GM20431 (cell line): Measurements from ENCODE around the gene GOLPH3.

Experiments
- in situ Hi-C: fragments of 300-500 bp; cut with MseI, MboI; formaldehyde crosslinking; loops from one replicate; pipeline ENCODE4 v1.15.0; 2020; ENCODE audit warnings: low sequenced_read_pairs; ENCODE audit not compliant: unreplicated experiment

Gene GOLPH3

DNA sequence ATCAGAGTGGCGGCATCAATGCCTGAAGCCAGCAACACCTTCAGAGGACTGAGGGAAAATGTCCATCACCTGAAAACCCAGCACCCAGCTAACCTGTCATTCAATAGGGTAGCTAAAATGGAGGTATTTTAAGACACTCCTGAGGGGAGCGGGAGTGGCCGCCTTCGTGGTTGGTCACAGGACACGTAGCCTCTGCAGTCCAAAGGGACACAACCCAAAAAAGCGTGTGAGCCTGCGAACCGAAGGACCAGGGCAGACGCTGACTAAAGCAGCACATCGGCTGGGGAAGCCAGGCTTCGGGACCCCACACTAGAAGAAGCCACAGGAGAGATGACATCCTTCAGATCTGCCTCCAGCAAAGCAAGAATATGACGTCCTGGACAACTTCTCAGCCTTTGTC is 70.6 kb downstream of the GOLPH3 start:
- in situ Hi-C loops, result no loop called here

- in situ Hi-C loops, result no loop called here
These were observed 71.7 kb downstream of the GOLPH3 start for GRCh38 chr5:32102254-32102986.

- in situ Hi-C loops, result no loop called here
These were observed 73.3 kb downstream of the GOLPH3 start for GRCh38 chr5:32100691-32101302.

DNA sequence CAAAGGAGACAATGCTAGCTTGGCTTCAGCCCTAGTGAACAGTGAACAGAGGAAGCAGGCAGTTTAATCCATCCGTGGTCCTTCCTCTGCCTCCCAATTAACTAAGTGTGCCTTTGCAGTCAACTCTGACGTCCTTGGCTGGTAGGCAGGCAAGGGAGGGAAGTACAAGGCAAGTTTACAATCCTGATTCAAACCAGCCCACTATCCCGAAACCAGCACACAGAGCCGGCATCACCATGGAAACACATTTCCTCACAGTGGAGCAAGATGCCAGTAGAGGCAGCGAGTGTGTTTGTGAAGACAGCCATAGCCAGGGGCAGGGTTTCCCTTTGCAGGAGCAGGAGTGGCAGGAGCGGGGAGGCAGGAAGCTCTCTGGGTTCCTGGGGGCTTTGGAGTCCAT is 73.9 kb downstream of the GOLPH3 start:
- in situ Hi-C loops, result no loop called here

DNA sequence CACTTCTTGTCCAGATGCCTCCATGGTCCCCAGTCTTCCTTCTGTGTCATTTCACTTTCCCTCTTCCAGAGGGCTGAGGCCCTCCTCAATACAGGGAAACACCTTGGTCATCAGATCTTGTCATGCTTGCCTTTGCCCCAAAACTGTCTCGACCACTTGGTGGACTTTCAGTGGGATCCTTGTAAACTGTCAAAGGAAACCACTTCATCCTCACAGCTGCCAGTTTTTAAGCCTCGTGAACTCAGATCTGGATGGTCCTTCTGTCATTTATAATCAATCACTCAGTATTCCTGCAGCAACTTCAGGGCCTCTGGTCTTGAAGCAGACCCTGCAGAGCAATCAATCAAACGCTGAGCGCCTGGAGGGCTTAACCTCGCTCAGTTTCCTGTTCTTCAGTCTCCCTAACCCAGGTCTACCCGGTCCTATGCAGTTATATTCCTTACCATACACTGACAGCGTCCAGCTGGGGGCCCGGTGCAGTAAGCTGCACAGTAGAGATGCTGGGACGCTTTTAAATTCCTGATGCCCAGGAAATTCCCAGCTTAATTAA is 74.6 kb downstream of the GOLPH3 start:
- in situ Hi-C loops, result loop anchor here (25.0 kb wide), 1 partner anchor 512 kb away; no protein-coding TSS in a partner anchor

DNA sequence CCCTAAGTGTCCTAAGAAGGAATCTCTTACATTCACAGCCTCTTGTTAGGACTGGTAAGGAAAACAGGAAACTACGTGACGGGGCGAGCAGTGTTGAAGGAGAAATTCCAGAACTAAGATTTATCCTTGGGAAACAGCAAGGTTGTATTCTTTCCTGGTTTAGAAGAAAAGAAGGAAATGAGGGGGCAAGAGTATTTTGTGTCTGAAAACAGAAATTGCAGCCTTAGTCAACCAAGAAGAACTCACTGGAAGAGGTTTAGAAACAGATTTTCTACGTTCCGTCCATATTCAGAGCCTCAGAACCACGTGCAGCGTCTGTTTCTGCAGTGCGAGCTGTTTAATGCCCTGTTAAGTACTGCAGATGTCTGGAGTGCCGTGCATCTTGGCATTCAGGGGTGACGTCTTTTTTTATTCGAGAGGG is 75.2 kb downstream of the GOLPH3 start:
- in situ Hi-C loops, result loop anchor here (25.0 kb wide), 1 partner anchor 512 kb away; no protein-coding TSS in a partner anchor

DNA sequence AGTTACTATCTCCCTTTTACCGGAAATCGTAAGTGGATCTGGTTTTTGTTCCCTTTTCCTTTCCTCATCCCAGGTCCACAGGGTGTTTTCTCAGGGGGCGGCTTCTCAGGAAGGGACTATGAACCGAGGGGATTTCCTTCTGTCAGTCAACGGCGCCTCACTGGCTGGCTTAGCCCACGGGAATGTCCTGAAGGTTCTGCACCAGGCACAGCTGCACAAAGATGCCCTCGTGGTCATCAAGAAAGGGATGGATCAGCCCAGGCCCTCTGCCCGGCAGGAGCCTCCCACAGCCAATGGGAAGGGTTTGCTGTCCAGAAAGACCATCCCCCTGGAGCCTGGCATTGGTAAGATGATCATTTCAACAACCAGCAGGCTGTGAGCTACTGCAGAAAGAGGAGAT is 75.8 kb downstream of the GOLPH3 start:
- in situ Hi-C loops, result loop anchor here (25.0 kb wide), 1 partner anchor 511 kb away; no protein-coding TSS in a partner anchor

- in situ Hi-C loops, result loop anchor here (25.0 kb wide), 1 partner anchor 510 kb away; no protein-coding TSS in a partner anchor
These were observed 77.1 kb downstream of the GOLPH3 start for GRCh38 chr5:32096891-32097595.

DNA sequence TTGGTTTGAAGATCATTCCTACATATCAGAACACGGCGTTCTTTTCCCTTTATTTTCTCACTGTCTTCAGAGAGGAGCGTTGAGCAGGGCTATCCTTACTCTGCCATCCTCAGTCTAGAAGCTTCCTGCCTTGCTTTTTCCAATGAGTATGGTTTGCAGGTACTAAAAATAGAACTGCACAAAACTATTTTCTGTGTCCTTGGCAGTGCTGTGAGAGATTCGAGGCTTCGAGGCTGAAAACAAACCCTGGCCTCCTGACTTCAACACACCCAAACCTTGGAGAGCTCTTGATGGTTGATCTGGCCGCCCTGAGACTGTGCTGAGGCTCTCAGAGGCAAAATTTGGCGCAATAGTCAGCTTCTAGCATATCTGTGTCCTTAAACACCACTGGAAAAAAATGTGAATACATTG is 78.9 kb downstream of the GOLPH3 start:
- in situ Hi-C loops, result loop anchor here (25.0 kb wide), 1 partner anchor 508 kb away; no protein-coding TSS in a partner anchor

DNA sequence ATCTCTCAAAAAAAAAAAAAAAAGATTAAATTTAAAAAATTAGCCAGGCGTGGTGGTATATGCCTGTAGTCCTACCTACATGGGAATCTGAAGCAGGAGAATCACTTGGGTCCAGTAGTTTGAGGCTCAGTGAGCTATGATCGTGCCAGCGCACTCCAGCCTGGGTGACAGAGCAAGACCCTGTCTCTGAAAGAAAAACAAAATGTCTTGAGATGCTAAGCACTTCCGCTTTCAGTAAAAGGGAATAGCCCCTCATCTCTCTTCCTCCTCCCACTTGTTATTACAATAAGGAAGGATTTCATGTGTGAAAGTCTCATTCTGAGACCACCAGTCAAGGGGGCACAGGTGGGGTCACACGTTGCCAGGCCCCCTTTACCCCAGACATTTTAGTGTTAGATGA is 79.4 kb downstream of the GOLPH3 start:
- in situ Hi-C loops, result loop anchor here (25.0 kb wide), 1 partner anchor 507 kb away; no protein-coding TSS in a partner anchor

DNA sequence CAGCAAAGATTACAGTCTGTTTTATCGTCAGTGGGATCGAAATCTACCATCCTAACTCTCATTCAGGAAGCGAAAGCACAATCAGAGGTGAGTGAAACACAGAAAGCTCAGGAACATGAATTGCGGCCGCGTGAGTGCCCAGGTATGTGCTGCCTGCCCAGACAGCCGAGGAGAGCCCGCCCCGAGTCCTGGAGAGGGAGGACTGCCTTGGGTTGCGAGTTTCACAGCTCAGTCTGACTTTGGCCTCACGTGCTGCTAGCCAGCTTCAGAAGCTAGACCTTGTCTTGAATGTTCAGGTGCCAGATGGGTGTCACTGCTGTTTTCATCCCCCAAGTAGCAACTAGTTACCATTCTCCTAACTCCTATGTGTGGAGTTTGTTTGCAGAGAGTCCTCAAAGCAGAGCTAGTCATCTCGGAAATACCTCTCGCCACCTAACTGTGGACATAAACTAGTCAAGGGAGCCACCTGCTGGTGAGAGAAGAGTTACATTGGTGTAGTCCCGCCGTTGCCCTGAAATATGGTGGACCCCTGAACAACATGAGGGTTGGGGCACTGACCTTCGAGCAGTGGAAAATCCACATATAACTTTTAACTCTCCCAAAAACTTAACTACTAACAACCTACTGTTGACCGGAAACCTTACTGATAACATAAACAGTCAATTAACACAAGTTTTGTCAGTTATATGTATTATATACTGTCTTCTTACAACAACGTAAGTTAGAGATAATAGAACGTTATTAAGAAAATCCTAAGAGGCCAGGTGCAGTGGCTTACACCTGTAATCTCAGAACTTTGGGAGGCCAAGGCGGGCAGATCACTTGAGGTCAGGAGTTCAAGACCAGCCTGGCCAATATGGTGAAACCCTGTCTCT is 80.9 kb downstream of the GOLPH3 start:
- in situ Hi-C loops, result loop anchor here (25.0 kb wide), 1 partner anchor 506 kb away; no protein-coding TSS in a partner anchor

- in situ Hi-C loops, result loop anchor here (25.0 kb wide), 1 partner anchor 503 kb away; no protein-coding TSS in a partner anchor
These were observed 83.4 kb downstream of the GOLPH3 start for GRCh38 chr5:32090755-32091128.

DNA sequence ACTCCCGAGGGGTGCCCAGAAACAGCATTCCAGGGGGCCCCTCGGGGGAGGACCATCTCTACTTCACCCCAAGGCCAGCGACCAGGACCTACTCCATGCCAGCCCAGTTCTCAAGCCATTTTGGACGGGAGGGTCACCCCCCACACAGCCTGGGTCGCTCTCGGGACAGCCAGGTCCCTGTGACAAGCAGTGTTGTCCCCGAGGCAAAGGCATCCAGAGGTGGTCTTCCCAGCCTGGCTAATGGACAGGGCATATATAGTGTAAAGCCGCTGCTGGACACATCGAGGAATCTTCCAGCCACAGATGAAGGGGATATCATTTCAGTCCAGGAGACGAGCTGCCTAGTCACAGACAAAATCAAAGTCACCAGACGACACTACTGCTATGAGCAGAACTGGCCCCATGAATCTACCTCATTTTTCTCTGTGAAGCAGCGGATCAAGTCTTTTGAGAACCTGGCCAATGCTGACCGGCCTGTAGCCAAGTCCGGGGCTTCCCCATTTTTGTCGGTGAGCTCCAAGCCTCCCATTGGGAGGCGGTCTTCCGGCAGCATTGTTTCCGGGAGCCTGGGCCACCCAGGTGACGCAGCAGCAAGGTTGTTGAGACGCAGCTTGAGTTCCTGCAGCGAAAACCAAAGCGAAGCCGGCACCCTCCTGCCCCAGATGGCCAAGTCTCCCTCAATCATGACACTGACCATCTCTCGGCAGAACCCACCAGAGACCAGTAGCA is 83.9 kb downstream of the GOLPH3 start:
- in situ Hi-C loops, result loop anchor here (25.0 kb wide), 1 partner anchor 503 kb away; no protein-coding TSS in a partner anchor

DNA sequence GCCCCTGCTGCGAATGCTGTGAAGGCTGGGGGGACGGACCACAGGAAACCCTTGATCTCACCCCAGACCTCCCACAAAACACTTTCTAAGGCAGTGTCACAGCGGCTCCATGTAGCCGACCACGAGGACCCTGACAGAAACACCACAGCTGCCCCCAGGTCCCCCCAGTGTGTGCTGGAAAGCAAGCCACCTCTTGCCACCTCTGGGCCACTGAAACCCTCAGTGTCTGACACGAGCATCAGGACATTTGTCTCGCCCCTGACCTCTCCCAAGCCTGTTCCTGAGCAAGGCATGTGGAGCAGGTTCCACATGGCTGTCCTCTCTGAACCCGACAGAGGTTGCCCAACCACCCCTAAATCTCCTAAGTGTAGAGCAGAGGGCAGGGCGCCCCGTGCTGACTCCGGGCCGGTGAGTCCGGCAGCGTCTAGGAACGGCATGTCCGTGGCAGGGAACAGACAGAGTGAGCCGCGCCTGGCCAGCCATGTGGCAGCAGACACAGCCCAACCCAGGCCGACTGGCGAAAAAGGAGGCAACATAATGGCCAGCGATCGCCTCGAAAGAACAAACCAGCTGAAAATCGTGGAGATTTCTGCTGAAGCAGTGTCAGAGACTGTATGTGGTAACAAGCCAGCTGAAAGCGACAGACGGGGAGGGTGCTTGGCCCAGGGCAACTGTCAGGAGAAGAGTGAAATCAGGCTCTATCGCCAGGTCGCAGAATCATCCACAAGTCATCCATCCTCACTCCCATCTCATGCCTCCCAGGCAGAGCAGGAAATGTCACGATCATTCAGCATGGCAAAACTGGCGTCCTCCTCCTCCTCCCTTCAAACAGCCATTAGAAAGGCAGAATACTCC is 84.7 kb downstream of the GOLPH3 start:
- in situ Hi-C loops, result loop anchor here (25.0 kb wide), 1 partner anchor 502 kb away; no protein-coding TSS in a partner anchor

DNA sequence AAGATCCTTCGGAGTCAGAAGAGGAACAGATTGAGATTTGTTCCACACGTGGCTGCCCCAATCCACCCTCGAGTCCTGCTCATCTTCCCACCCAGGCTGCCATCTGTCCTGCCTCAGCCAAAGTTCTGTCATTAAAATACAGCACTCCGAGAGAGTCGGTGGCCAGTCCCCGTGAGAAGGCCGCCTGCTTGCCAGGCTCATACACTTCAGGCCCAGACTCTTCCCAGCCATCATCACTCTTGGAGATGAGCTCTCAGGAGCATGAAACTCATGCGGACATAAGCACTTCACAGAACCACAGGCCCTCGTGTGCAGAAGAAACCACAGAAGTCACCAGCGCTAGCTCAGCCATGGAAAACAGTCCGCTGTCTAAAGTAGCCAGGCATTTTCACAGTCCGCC is 85.9 kb downstream of the GOLPH3 start:
- in situ Hi-C loops, result loop anchor here (25.0 kb wide), 1 partner anchor 501 kb away; no protein-coding TSS in a partner anchor

DNA sequence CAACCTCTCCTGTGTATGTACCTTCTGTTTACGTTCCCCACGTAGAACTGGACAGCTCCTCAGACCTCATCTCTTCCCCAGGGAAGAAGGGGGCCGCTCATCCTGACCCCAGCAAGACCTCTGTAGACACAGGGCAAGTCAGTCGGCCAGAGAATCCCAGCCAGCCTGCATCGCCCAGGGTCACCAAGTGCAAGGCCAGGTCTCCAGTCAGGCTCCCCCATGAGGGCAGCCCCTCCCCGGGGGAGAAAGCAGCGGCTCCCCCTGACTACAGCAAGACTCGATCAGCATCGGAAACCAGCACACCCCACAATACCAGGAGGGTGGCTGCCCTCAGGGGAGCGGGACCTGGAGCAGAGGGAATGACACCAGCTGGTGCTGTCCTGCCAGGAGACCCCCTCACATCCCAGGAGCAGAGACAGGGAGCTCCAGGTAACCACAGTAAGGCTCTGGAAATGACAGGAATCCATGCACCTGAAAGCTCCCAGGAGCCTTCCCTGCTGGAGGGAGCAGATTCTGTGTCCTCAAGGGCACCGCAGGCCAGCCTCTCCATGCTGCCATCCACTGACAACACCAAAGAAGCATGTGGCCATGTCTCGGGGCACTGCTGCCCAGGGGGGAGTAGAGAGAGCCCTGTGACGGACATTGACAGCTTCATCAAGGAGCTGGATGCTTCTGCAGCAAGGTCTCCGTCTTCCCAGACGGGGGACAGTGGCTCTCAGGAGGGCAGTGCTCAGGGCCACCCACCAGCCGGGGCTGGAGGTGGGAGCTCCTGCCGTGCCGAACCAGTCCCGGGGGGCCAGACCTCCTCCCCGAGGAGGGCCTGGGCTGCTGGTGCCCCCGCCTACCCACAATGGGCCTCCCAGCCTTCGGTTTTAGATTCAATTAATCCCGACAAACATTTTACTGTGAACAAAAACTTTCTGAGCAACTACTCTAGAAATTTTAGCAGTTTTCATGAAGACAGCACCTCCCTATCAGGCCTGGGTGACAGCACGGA is 86.7 kb downstream of the GOLPH3 start:
- in situ Hi-C loops, result loop anchor here (25.0 kb wide), 1 partner anchor 500 kb away; no protein-coding TSS in a partner anchor
